ENCODE data around the gene ABCA2. TPM values are rescaled to one million over a fixed set of nuclear protein-coding genes. Genes with fewer than 3 reads are reported as not detected.

ABCA2 gene
- total RNA-seq, 4 donors from 2014 or later = 14.1 to 20.0 (median 16.7) TPM

DNA sequence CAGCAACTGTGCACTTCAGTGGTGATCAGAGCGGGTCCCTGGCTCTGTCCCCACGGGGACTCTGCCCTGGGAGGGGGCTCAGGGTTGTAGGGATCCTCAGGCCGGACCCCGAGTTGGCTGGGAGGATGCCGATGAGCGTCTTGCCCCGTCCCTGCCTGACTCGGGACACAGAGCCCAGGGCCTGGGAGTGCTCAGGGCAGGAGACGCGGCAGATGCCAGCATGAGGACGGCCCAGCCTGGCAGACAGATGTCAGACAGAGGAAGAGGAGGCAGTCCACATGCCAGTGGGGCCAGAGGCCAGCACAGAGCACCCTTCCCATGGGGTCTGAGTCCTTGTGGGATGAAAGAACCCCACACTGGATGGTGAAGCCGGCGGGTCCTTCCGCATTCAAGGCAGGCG is 64.7 kb downstream of the ABCA2 start:
- no peaks in the 10 kb centered on the region for H3K9me3 ChIP-seq
- no peak overlapping the region for H3K27ac ChIP-seq
- no peak for ATAC-seq
- H3K4me1 ChIP-seq = no peaks in the 10 kb centered on the region
- no peaks in the 10 kb centered on the region for H3K36me3 ChIP-seq
- no peak overlapping the region for H3K4me3 ChIP-seq
- in situ Hi-C loops (cut with MboI; ENCODE audit: low sequenced_read_pairs in 4 of 4) = no loop called here
- no peak for DNase-seq
- TF ChIP-seq POLR2A (IDR thresholded peaks at IDR 0.05) = no peak
- TF ChIP-seq, protein P1, sequence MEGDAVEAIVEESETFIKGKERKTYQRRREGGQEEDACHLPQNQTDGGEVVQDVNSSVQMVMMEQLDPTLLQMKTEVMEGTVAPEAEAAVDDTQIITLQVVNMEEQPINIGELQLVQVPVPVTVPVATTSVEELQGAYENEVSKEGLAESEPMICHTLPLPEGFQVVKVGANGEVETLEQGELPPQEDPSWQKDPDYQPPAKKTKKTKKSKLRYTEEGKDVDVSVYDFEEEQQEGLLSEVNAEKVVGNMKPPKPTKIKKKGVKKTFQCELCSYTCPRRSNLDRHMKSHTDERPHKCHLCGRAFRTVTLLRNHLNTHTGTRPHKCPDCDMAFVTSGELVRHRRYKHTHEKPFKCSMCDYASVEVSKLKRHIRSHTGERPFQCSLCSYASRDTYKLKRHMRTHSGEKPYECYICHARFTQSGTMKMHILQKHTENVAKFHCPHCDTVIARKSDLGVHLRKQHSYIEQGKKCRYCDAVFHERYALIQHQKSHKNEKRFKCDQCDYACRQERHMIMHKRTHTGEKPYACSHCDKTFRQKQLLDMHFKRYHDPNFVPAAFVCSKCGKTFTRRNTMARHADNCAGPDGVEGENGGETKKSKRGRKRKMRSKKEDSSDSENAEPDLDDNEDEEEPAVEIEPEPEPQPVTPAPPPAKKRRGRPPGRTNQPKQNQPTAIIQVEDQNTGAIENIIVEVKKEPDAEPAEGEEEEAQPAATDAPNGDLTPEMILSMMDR (IDR thresholded peaks at IDR 0.05 in 4 of 5, conservative IDR thresholded peaks at IDR 0.05 in 1 of 5) = no peak
- intact Hi-C loops (cut with DNase I; ENCODE audit: low total_unique reads) = no loop called here
- peaks cover 0 to 6% (median 0%) of the 10 kb centered on the region in 3 donors for H3K27me3 ChIP-seq

DNA sequence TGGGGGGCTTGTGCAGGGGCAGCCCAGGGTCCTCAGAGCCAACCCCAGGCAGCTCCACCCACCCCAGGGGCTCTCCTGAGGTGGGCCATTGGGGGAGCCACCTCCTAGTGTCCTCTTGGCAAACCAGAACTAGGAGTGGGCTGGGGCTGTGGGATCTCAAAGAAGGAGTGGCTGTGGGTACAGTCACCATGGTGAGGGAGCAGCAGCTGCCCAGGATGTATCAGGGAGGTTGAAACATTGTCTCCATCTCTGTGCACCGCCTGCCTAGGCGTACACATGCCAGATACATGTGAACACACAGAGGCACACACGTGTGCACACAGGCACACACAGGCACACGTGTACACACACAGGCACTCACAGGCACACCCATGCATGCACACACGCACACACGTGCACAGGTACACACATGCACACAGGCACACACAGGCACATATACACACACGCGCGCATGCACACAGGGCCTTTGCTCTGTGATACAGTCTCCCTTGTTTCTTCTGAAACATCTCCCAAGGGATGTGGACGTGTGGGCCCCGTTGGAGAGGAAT is 65.3 kb downstream of the ABCA2 start:
- Histone ChIP-seq H3K9me3 (no peaks in the 10 kb centered on the region), H3K27ac (no peak overlapping the region), H3K36me3 (no peaks in the 10 kb centered on the region), H3K4me1 (no peaks in the 10 kb centered on the region), H3K4me3 (no peak overlapping the region), H3K27me3 (peaks cover 0 to 6% (median 0%) of the 10 kb centered on the region in 3 donors)
- ATAC-seq (no peak), DNase-seq (no peak)
- in situ Hi-C loops (cut with MboI; ENCODE audit: low sequenced_read_pairs in 4 of 4) = no loop called here
- no peak for TF ChIP-seq POLR2A (IDR thresholded peaks at IDR 0.05)
- TF ChIP-seq, protein P1 (IDR thresholded peaks at IDR 0.05 in 4 of 5, conservative IDR thresholded peaks at IDR 0.05 in 1 of 5) = no peak
- intact Hi-C loops (cut with DNase I; ENCODE audit: low total_unique reads) = no loop called here

DNA sequence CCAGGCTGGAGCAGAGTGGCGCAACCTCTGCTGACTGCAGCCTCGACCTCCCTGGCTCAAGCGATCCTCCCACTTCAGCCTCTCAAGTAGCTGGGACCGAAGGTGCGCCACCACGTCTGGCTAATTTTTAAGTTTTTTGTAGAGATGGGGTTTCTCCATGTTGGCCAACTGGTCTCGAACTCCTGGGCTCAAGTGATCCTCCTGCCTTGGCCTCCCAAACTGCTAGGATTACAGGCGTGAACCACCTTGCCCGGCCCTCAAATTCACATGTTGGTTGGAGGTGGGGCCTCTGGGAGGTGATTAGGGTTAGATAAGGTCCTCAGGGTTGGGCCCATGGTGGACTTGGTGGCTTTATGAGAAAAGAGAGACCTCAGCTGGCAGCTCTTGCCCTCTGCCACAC is 65.9 kb downstream of the ABCA2 start:
- H3K27ac ChIP-seq = no peak overlapping the region
- ATAC-seq (no peak), DNase-seq (no peak)
- intact Hi-C loops (cut with DNase I; ENCODE audit: low total_unique reads) (no loop called here), in situ Hi-C loops (cut with MboI; ENCODE audit: low sequenced_read_pairs in 4 of 4) (no loop called here)
- no peaks in the 10 kb centered on the region for H3K36me3 ChIP-seq
- no peaks in the 10 kb centered on the region for H3K4me1 ChIP-seq
- no peaks in the 10 kb centered on the region for H3K9me3 ChIP-seq
- TF ChIP-seq, protein P1 (IDR thresholded peaks at IDR 0.05 in 4 of 5, conservative IDR thresholded peaks at IDR 0.05 in 1 of 5) = no peak
- TF ChIP-seq POLR2A (IDR thresholded peaks at IDR 0.05) = no peak
- H3K27me3 ChIP-seq = peaks cover 0 to 6% (median 0%) of the 10 kb centered on the region in 3 donors
- H3K4me3 ChIP-seq = no peak overlapping the region

DNA sequence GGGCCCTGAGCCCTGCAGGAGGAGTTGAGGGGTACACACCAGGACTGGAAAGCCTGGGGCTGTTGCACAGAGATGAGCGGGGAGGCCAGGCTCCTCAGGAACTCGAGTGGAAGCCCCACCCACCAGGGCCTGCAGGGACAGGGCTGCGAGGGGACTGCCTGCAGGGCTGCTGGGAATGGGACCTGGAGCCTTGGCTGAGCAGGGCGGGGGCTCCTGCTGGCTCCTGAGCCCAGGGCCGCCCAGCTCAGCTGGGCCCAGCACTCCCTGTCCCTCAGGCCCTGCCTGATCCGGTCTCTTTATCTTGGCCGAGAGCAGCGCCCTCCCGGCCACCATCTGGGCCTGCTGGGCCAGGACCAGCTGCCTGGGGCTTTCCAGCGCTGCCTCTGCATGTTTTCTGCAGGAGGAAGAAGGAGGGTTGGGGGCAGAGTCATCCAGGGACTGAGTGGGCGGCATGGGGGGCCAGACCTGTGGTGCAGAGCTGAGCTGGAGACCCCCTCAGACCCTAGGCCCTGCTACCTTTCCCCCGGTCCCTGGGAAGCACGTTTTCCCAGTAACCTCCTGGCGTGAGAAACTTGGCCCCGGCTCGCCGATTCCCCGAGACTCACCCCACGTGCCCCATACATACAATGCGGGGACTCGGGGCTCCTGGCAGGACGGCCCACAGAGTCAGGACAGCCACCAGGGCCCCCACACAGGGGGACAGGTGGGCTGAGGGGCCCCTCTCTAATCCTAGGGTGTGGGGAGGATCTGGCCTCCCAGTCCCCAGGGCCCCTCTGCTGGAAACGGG is 66.6 kb downstream of the ABCA2 start:
- Histone ChIP-seq H3K9me3 (no peaks in the 10 kb centered on the region), H3K27me3 (peaks cover 0 to 6% (median 0%) of the 10 kb centered on the region in 3 donors), H3K4me1 (no peaks in the 10 kb centered on the region), H3K4me3 (no peak overlapping the region), H3K27ac (no peak overlapping the region), H3K36me3 (no peaks in the 10 kb centered on the region)
- intact Hi-C loops (cut with DNase I; ENCODE audit: low total_unique reads) = no loop called here
- no peak for ATAC-seq
- in situ Hi-C loops (cut with MboI; ENCODE audit: low sequenced_read_pairs in 4 of 4) = no loop called here
- TF ChIP-seq, protein P1 (IDR thresholded peaks at IDR 0.05 in 4 of 5, conservative IDR thresholded peaks at IDR 0.05 in 1 of 5) = no peak
- no peak for TF ChIP-seq POLR2A (IDR thresholded peaks at IDR 0.05)
- DNase-seq = no peak
